Measurements from ENCODE around the gene ACOX3. TPM values are rescaled to one million over a fixed set of nuclear protein-coding genes. Genes with fewer than 3 reads are reported as not detected.

The ACOX3 gene
- total RNA-seq, 1 donor from 2014 or later, result 30.4 TPM

DNA sequence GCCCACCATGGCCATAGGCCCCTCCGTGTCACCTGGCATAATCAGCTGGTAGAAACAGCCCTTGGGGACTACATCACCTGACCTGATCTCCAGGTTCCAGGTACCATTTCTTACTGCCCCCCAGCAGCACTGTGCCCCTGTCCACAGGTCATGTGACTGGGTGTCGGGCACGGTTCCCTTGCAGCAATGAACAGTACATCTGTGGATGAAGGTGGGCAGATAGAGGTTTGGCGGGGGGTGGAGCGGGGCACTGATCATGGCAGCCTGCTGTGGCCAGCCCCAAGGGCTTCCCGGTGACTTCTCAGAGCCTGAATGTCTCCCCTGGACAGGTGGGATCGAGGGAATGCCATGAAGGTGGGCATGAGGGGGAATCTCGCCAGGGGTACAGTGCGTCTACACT lies 37.8 kb upstream of the ACOX3 start:
- DNase-seq, result no peak
- TF ChIP-seq, protein P1, sequence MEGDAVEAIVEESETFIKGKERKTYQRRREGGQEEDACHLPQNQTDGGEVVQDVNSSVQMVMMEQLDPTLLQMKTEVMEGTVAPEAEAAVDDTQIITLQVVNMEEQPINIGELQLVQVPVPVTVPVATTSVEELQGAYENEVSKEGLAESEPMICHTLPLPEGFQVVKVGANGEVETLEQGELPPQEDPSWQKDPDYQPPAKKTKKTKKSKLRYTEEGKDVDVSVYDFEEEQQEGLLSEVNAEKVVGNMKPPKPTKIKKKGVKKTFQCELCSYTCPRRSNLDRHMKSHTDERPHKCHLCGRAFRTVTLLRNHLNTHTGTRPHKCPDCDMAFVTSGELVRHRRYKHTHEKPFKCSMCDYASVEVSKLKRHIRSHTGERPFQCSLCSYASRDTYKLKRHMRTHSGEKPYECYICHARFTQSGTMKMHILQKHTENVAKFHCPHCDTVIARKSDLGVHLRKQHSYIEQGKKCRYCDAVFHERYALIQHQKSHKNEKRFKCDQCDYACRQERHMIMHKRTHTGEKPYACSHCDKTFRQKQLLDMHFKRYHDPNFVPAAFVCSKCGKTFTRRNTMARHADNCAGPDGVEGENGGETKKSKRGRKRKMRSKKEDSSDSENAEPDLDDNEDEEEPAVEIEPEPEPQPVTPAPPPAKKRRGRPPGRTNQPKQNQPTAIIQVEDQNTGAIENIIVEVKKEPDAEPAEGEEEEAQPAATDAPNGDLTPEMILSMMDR (IDR thresholded peaks at IDR 0.05), result no peak
- Histone ChIP-seq H3K27ac (no peak overlapping the region), H3K9me3 (no peaks in the 10 kb centered on the region), H3K4me3 (no peak overlapping the region), H3K4me1 (peaks cover 8% of the 10 kb centered on the region), H3K36me3 (peaks cover 26% of the 10 kb centered on the region), H3K27me3 (ENCODE audit: low read depth) (no peaks in the 10 kb centered on the region)
- intact Hi-C loops (cut with DNase I), result no loop called here
- ATAC-seq, result no peak

GRCh38 chr4:8477676-8478075 lies 37.2 kb upstream of the ACOX3 start:
- Histone ChIP-seq H3K27me3 (ENCODE audit: low read depth) (no peaks in the 10 kb centered on the region), H3K4me1 (peaks cover 14% of the 10 kb centered on the region), H3K4me3 (no peak overlapping the region), H3K9me3 (no peaks in the 10 kb centered on the region), H3K36me3 (peaks cover 26% of the 10 kb centered on the region), H3K27ac (no peak overlapping the region)
- intact Hi-C loops (cut with DNase I), result no loop called here
- TF ChIP-seq, protein P1 (IDR thresholded peaks at IDR 0.05), result no peak
- DNase-seq, result no peak
- no peak for ATAC-seq

DNA sequence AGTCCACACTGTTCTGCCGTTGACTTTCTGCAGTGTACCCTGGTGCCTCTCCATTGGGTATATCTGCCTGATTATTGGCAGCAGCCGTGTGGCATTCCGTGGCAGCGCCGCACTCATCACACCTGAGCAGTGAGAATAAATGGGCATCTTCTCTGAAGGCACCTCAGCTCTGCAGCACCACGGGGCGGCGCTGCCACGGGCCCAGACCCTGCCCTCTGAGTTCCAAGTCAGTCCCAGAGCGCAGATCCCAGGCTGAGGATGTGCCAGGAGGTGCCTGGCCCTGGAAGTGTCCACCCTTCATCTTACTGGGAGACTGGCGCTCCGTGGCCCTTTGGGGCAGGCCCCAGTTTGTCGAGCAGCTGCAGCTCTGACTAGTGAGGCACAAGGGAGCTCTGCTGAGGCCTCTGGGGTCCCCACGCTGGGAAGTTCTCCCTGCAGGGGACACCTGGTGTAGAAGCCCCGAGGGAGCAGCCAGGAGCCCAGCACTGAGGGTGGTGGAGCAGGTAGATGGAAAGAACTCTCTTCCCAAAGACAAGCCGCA lies 36.6 kb upstream of the ACOX3 start:
- intact Hi-C loops (cut with DNase I), result no loop called here
- Histone ChIP-seq H3K9me3 (no peaks in the 10 kb centered on the region), H3K27ac (no peak overlapping the region), H3K27me3 (ENCODE audit: low read depth) (no peaks in the 10 kb centered on the region), H3K36me3 (peaks cover 26% of the 10 kb centered on the region), H3K4me1 (peaks cover 18% of the 10 kb centered on the region), H3K4me3 (no peak overlapping the region)
- no peak for ATAC-seq
- TF ChIP-seq, protein P1 (IDR thresholded peaks at IDR 0.05), result no peak
- DNase-seq, result no peak

GRCh38 chr4:8475751-8476575 lies 35.4 kb upstream of the ACOX3 start:
- intact Hi-C loops (cut with DNase I), result no loop called here
- no peak for ATAC-seq
- TF ChIP-seq, protein P1 (IDR thresholded peaks at IDR 0.05), result no peak
- DNase-seq, result no peak
- no peaks in the 10 kb centered on the region for H3K9me3 ChIP-seq
- peaks cover 21% of the 10 kb centered on the region for H3K4me1 ChIP-seq
- no peak overlapping the region for H3K27ac ChIP-seq
- H3K36me3 ChIP-seq, result peaks cover 30% of the 10 kb centered on the region
- no peaks in the 10 kb centered on the region for H3K27me3 ChIP-seq (ENCODE audit: low read depth)
- no peak overlapping the region for H3K4me3 ChIP-seq

- intact Hi-C loops (cut with DNase I), result no loop called here
- DNase-seq (no peak), ATAC-seq (no peak)
- TF ChIP-seq, protein P1 (IDR thresholded peaks at IDR 0.05), result no peak
- Histone ChIP-seq H3K4me3 (no peak overlapping the region), H3K4me1 (peaks cover 21% of the 10 kb centered on the region), H3K9me3 (no peaks in the 10 kb centered on the region), H3K27ac (no peak overlapping the region), H3K36me3 (peaks cover 36% of the 10 kb centered on the region), H3K27me3 (ENCODE audit: low read depth) (no peaks in the 10 kb centered on the region)
These were observed 34.3 kb upstream of the ACOX3 start for GRCh38 chr4:8474856-8475255.
